Panc1 (cell line): ENCODE data around the gene FGF11.

Source experiments
- POLR2AphosphoS5 ChIP-seq: IDR thresholded peaks from 2 replicates; pipeline ENCODE4 v1.6.1; 2012; ENCODE audit warnings: mild to moderate bottlenecking, low read depth, low read length, moderate library complexity
- TF ChIP-seq, protein P1 (sequence below): fragments of 450-650 bp; IDR thresholded peaks from 2 replicates; pipeline ENCODE4 v1.5.1; 2017; ENCODE audit warnings: mild to moderate bottlenecking
- TF ChIP-seq, protein P2 (sequence below), 2 experiments: IDR thresholded peaks; 2 replicates each; pipeline ENCODE4 v1.6.1; 2011 to 2012; ENCODE audit warnings: low read depth in 2 of 2, control low read depth in 1 of 2, low read length in 1 of 2, mild to moderate bottlenecking in 1 of 2, moderate library complexity in 1 of 2; ENCODE audit not compliant: insufficient read depth in 1 of 2

DNA sequence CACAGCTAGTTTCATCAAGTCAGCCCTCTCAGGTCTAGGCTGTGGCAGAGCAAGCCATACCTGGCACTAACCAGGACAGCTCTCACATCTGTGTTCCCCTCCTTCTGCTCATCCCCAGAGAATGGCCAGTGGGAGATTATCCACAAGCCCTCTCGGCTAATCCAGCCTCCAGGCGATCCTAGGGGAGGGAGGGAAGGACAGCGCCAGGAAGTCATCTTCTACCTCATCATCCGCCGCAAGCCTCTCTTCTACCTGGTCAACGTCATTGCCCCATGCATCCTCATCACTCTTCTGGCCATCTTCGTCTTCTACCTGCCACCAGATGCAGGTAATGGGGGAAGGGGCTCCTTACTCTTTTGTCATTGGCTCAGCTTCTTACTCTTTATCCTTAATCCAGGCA, 9.1 kb downstream of the FGF11 start:
- TF ChIP-seq, protein P1, sequence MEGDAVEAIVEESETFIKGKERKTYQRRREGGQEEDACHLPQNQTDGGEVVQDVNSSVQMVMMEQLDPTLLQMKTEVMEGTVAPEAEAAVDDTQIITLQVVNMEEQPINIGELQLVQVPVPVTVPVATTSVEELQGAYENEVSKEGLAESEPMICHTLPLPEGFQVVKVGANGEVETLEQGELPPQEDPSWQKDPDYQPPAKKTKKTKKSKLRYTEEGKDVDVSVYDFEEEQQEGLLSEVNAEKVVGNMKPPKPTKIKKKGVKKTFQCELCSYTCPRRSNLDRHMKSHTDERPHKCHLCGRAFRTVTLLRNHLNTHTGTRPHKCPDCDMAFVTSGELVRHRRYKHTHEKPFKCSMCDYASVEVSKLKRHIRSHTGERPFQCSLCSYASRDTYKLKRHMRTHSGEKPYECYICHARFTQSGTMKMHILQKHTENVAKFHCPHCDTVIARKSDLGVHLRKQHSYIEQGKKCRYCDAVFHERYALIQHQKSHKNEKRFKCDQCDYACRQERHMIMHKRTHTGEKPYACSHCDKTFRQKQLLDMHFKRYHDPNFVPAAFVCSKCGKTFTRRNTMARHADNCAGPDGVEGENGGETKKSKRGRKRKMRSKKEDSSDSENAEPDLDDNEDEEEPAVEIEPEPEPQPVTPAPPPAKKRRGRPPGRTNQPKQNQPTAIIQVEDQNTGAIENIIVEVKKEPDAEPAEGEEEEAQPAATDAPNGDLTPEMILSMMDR = no peak
- TF ChIP-seq, protein P2, sequence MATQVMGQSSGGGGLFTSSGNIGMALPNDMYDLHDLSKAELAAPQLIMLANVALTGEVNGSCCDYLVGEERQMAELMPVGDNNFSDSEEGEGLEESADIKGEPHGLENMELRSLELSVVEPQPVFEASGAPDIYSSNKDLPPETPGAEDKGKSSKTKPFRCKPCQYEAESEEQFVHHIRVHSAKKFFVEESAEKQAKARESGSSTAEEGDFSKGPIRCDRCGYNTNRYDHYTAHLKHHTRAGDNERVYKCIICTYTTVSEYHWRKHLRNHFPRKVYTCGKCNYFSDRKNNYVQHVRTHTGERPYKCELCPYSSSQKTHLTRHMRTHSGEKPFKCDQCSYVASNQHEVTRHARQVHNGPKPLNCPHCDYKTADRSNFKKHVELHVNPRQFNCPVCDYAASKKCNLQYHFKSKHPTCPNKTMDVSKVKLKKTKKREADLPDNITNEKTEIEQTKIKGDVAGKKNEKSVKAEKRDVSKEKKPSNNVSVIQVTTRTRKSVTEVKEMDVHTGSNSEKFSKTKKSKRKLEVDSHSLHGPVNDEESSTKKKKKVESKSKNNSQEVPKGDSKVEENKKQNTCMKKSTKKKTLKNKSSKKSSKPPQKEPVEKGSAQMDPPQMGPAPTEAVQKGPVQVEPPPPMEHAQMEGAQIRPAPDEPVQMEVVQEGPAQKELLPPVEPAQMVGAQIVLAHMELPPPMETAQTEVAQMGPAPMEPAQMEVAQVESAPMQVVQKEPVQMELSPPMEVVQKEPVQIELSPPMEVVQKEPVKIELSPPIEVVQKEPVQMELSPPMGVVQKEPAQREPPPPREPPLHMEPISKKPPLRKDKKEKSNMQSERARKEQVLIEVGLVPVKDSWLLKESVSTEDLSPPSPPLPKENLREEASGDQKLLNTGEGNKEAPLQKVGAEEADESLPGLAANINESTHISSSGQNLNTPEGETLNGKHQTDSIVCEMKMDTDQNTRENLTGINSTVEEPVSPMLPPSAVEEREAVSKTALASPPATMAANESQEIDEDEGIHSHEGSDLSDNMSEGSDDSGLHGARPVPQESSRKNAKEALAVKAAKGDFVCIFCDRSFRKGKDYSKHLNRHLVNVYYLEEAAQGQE (IDR thresholded peaks at IDR 0.05; ENCODE audit: insufficient read depth in 1 of 2, low read depth in 2 of 2, low read length in 1 of 2) = no peak
- no peak for TF ChIP-seq POLR2AphosphoS5
